ENCODE measurements around the gene KIFC3.

GRCh38 chr16:57823836-57824235 lies 21.5 kb upstream of the KIFC3 start:
- TF ChIP-seq CTCF (IDR thresholded peaks at IDR 0.05; ENCODE audit: low read depth, low read length) (no peak), POLR2A (IDR thresholded peaks at IDR 0.05; ENCODE audit: extremely low read depth, insufficient read length) (no peak), MYC (IDR thresholded peaks at IDR 0.05; ENCODE audit: low read depth, low read length) (no peak), MAX (IDR thresholded peaks at IDR 0.05; ENCODE audit: low read depth, low read length) (no peak)
